ENCODE data around the gene NPPA.
"Not testable (repeated sequence)": the region's sequence is repeated elsewhere in the genome, so short reads cannot be mapped to it uniquely, and the experiment has no call there.

NPPA gene

DNA sequence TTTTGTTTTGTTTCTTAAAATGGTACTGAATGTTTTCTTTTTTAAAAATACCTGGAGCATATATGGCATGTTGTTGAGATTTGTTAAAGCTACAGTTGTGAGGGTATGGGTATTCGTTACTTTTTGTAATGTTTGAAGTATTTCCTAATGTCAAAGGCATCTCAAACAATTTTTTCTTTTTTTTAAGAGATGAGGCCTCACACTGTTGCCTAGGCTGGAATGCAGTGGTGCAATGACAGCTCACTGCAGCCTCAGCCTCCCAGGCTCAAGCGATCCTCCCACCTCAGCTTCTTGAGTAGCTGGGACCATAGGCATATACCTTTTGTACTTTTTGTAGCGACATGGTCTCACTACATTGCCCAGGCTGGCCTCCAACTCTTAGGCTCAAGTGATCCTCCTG is 25.5 kb downstream of the NPPA start:
- TF ChIP-seq FOXP2 (optimal IDR thresholded peaks at IDR 0.05; ENCODE audit: control extremely low read depth, extremely low read length, insufficient read depth) (no peak), EZH2 (IDR thresholded peaks at IDR 0.05) (no peak), POLR2AphosphoS5 (IDR thresholded peaks at IDR 0.05; ENCODE audit: borderline replicate concordance, low read depth, low read length) (no peak)
- DNase-seq (ENCODE audit: low read depth, low spot score) = no peak
- H3K27ac ChIP-seq = no peak overlapping the region
- H3K4me3 ChIP-seq = no peak overlapping the region
- H3K9ac ChIP-seq (ENCODE audit: insufficient read length) = no peak overlapping the region
- H3K36me3 ChIP-seq (ENCODE audit: insufficient read depth, low read length) = peaks cover 52% of the 10 kb centered on the region
- H3K9me3 ChIP-seq (ENCODE audit: low read depth, low read length) = no peaks in the 10 kb centered on the region

DNA sequence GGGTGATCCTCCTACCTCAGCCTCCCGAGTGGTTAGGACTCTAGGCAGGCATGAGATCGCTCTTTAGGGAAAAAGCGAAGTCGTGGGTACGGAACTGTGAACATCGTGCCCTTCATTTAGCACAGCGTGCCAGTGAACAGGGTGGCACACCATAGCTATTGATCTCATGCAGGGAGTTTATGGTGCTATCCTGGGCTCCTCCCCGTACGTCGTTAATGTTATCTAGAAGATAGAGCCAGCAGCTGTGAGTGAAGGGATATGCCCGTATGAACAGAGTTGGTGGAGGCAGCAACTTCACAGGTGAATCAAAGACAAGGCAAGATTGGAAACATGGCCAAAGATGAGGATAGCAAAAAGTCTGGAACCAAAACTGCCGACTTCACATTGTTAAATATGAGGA is 30.4 kb downstream of the NPPA start:
- H3K9me3 ChIP-seq (ENCODE audit: low read depth, low read length) = no peaks in the 10 kb centered on the region
- TF ChIP-seq EZH2 (IDR thresholded peaks at IDR 0.05) = no peak
- TF ChIP-seq POLR2AphosphoS5 (IDR thresholded peaks at IDR 0.05; ENCODE audit: borderline replicate concordance, low read depth, low read length) = no peak
- TF ChIP-seq FOXP2 (optimal IDR thresholded peaks at IDR 0.05; ENCODE audit: control extremely low read depth, extremely low read length, insufficient read depth) = no peak
- no peak overlapping the region for H3K27ac ChIP-seq
- no peak overlapping the region for H3K4me3 ChIP-seq
- H3K36me3 ChIP-seq (ENCODE audit: insufficient read depth, low read length) = peaks cover 52% of the 10 kb centered on the region
- H3K9ac ChIP-seq (ENCODE audit: insufficient read length) = no peak overlapping the region
- DNase-seq (ENCODE audit: low read depth, low spot score) = no peak

DNA sequence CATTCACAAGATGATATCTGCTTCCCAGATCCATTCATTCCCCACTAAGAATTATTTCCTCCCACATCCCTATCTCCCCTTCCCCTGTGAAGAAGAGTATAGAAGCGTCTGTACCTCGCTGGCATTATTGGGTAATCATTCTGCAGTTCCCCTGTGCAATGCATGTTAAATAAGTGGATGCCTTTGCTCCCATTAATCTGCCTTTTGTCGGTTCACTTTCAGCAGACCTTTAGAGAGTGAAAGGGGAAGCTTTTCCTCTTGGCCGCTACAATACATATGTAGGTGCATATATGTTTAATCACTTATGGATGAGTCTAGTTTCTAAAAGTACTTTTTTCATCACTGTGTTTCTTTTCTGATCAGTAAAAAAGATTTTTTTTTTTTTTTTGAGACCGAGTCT is 34.6 kb downstream of the NPPA start:
- H3K27ac ChIP-seq = no peak overlapping the region

GRCh38 chr1:11807133-11807532 is 40.5 kb downstream of the NPPA start:
- DNase-seq (ENCODE audit: low read depth, low spot score) = no peak
- Histone ChIP-seq H3K9ac (ENCODE audit: insufficient read length) (peak overlapping the region; percentile 76), H3K36me3 (ENCODE audit: insufficient read depth, low read length) (peaks cover 47% of the 10 kb centered on the region), H3K9me3 (ENCODE audit: low read depth, low read length) (no peaks in the 10 kb centered on the region), H3K27ac (no peak overlapping the region), H3K4me3 (peak overlapping the region; percentile 90)
- TF ChIP-seq POLR2AphosphoS5 (IDR thresholded peaks at IDR 0.05; ENCODE audit: borderline replicate concordance, low read depth, low read length) (no peak), EZH2 (IDR thresholded peaks at IDR 0.05) (no peak), FOXP2 (optimal IDR thresholded peaks at IDR 0.05; ENCODE audit: control extremely low read depth, extremely low read length, insufficient read depth) (no peak)

More for the DNA sequence above, 34.6 kb downstream of the NPPA start:
- peaks cover 69% of the 10 kb centered on the region for H3K36me3 ChIP-seq (ENCODE audit: insufficient read depth, low read length)
- TF ChIP-seq POLR2AphosphoS5 (IDR thresholded peaks at IDR 0.05; ENCODE audit: borderline replicate concordance, low read depth, low read length) = no peak
- no peak for TF ChIP-seq FOXP2 (optimal IDR thresholded peaks at IDR 0.05; ENCODE audit: control extremely low read depth, extremely low read length, insufficient read depth)
- no peak for TF ChIP-seq EZH2 (IDR thresholded peaks at IDR 0.05)
- no peaks in the 10 kb centered on the region for H3K9me3 ChIP-seq (ENCODE audit: low read depth, low read length)
- no peak overlapping the region for H3K9ac ChIP-seq (ENCODE audit: insufficient read length)
- DNase-seq (ENCODE audit: low read depth, low spot score) = no peak
- H3K4me3 ChIP-seq = no peak overlapping the region

- no peak for DNase-seq (ENCODE audit: low read depth, low spot score)
- Histone ChIP-seq H3K4me3 (peak overlapping the region; percentile 90), H3K9ac (ENCODE audit: insufficient read length) (peak overlapping the region; percentile 76), H3K27ac (peak overlapping the region; percentile 21), H3K36me3 (ENCODE audit: insufficient read depth, low read length) (peaks cover 41% of the 10 kb centered on the region), H3K9me3 (ENCODE audit: low read depth, low read length) (no peaks in the 10 kb centered on the region)
- no peak for TF ChIP-seq EZH2 (IDR thresholded peaks at IDR 0.05)
- TF ChIP-seq FOXP2 (optimal IDR thresholded peaks at IDR 0.05; ENCODE audit: control extremely low read depth, extremely low read length, insufficient read depth) = no peak
- TF ChIP-seq POLR2AphosphoS5 (IDR thresholded peaks at IDR 0.05; ENCODE audit: borderline replicate concordance, low read depth, low read length) = no peak
These were observed 41.2 kb downstream of the NPPA start for GRCh38 chr1:11806307-11806936.

- H3K9me3 ChIP-seq (ENCODE audit: low read depth, low read length) = no peaks in the 10 kb centered on the region
- peak within 1 kb of the TSS; percentile 21 for H3K27ac ChIP-seq
- peak within 1 kb of the TSS; percentile 90 for H3K4me3 ChIP-seq
- peak; percentile 81 for DNase-seq (ENCODE audit: low read depth, low spot score)
- TF ChIP-seq POLR2AphosphoS5 (IDR thresholded peaks at IDR 0.05; ENCODE audit: borderline replicate concordance, low read depth, low read length) (peak; percentile 93), EZH2 (IDR thresholded peaks at IDR 0.05) (no peak), FOXP2 (optimal IDR thresholded peaks at IDR 0.05; ENCODE audit: control extremely low read depth, extremely low read length, insufficient read depth) (peak; percentile 90)
- peak within 1 kb of the TSS; percentile 88 for H3K9ac ChIP-seq (ENCODE audit: insufficient read length)
- H3K36me3 ChIP-seq (ENCODE audit: insufficient read depth, low read length) = peaks cover 36% of the 10 kb centered on the region
These were observed 41.9 kb downstream of the NPPA start, which contains the start of the genes CLCN6 and MTHFR for GRCh38 chr1:11805422-11806306. Gene CLCN6 (plus strand): TSS chr1:11806191. CDS start chr1:11806263, 72 bp downstream. Gene MTHFR (minus strand): TSS chr1:11805964. CDS start chr1:11803116, 2,848 bp downstream.

GRCh38 chr1:11804666-11805421 is 42.7 kb downstream of the NPPA start:
- no peak for DNase-seq (ENCODE audit: low read depth, low spot score)
- Histone ChIP-seq H3K4me3 (peak overlapping the region; percentile 90), H3K27ac (peak overlapping the region; percentile 2; the same call in 1 of the 2 replicates), H3K9me3 (ENCODE audit: low read depth, low read length) (no peaks in the 10 kb centered on the region), H3K36me3 (ENCODE audit: insufficient read depth, low read length) (peaks cover 28% of the 10 kb centered on the region), H3K9ac (ENCODE audit: insufficient read length) (peak overlapping the region; percentile 88)
- TF ChIP-seq POLR2AphosphoS5 (IDR thresholded peaks at IDR 0.05; ENCODE audit: borderline replicate concordance, low read depth, low read length) (no peak), FOXP2 (optimal IDR thresholded peaks at IDR 0.05; ENCODE audit: control extremely low read depth, extremely low read length, insufficient read depth) (no peak), EZH2 (IDR thresholded peaks at IDR 0.05) (no peak)

DNA sequence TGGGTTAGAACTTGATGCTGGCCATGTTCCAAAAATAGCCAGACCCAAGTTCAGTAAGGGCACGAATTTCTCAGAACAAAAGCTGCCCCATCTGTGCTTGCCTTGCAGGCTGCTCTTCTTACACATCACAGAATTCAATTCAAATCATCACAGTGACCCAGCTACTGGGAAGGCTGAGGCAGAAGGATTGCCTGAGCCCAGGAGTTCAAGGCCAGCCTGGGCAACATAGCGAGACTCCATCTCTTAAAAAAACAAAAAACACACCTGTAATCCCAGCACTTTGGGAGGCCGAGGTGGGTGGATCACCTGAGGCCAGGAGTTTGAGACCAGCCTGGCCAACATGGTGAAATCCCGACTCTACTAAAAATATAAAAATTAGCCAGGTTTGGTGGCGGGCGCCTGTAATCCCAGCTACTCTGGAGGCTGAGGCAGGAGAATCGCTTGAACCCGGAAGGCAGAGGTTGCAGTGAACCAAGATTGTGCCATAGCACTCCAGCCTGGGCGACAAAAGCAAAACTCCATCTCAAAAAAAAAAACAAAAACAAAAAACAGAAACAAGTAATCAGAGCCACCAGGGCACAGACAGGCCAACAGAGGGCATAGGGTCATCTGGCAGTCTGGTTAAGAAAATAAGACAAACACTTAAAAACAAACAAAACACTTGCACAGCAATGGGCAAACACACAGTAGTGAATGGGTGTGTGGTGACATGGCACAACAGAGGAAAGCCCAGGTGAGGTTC is 43.5 kb downstream of the NPPA start:
- Histone ChIP-seq H3K36me3 (ENCODE audit: insufficient read depth, low read length) (peaks cover 21% of the 10 kb centered on the region), H3K4me3 (peak overlapping the region; percentile 90), H3K9ac (ENCODE audit: insufficient read length) (peak overlapping the region; percentile 29)
- H3K27ac ChIP-seq; DNase-seq (ENCODE audit: low read depth, low spot score); H3K9me3 ChIP-seq (ENCODE audit: low read depth, low read length): not testable (repeated sequence)

Data from SK-N-MC (cell line).